CD14-positive monocyte (primary cell): ENCODE measurements around the gene CHD6. TPM values are rescaled to one million over a fixed set of nuclear protein-coding genes. Genes with fewer than 3 reads are reported as not detected.
A peak's percentile ranks its signal among the peaks of the same experiment; 100 is the strongest.

Source experiments
- DNase-seq, 3 donors: peaks; one replicate each; pipeline ENCODE4 v3.0.0-alpha.2; 2011 to 2022
- H2AFZ ChIP-seq: 2 replicates; pipeline ENCODE4 v1.6.0; 2012; ENCODE audit warnings: mild to moderate bottlenecking, low read depth, low read length, inconsistent platforms; ENCODE audit not compliant: insufficient read depth, poor library complexity, severe bottlenecking
- H3K27ac ChIP-seq, 2 donors: 1 replicate in 1 of 2; 2 replicates in 1 of 2; pipeline ENCODE4 v1.5.1; 2012 to 2013; ENCODE audit warnings: low read length in 2 of 2, control low read depth in 1 of 2, inconsistent platforms in 1 of 2, low read depth in 1 of 2, mild to moderate bottlenecking in 1 of 2
- H3K27me3 ChIP-seq, 2 donors: one replicate each; pipeline versions ENCODE4 v1.6.0 to v1.6.1; 2011 to 2013; ENCODE audit warnings: low read length in 2 of 2; ENCODE audit not compliant: control insufficient read depth in 2 of 2, insufficient read depth in 2 of 2
- H3K36me3 ChIP-seq, 2 donors: replicated peaks in 1 of 2; 1 replicate in 1 of 2; 2 replicates in 1 of 2; pipeline versions ENCODE4 v1.5.1 to v1.6.1; 2012 to 2013; ENCODE audit warnings: low read length in 2 of 2, control low read depth in 1 of 2, inconsistent platforms in 1 of 2, mild to moderate bottlenecking in 1 of 2; ENCODE audit not compliant: insufficient read depth in 2 of 2, control insufficient read depth in 1 of 2
- H3K4me1 ChIP-seq, 2 donors: 1 replicate in 1 of 2; 2 replicates in 1 of 2; pipeline versions ENCODE4 v1.5.1 to v1.6.1; 2012 to 2013; ENCODE audit warnings: low read length in 2 of 2, control low read depth in 1 of 2, inconsistent platforms in 1 of 2, mild to moderate bottlenecking in 1 of 2, moderate library complexity in 1 of 2; ENCODE audit not compliant: insufficient read depth in 2 of 2, control insufficient read depth in 1 of 2
- H3K4me2 ChIP-seq: replicated peaks from 2 replicates; pipeline ENCODE3; 2012; ENCODE audit warnings: low read length, moderate library complexity, mild to moderate bottlenecking; ENCODE audit not compliant: poor library complexity, severe bottlenecking; ENCODE audit errors: extremely low read depth
- H3K4me3 ChIP-seq, 3 experiments: fragments of 200-600 bp in 1 of 3; sonication (generic) in 1 of 3; replicated peaks in 1 of 3; 1 replicate in 2 of 3; 2 replicates in 1 of 3; pipeline ENCODE4 v1.5.1; 2011 to 2013; ENCODE audit warnings: low read length in 3 of 3, mild to moderate bottlenecking in 3 of 3, control low read depth in 2 of 3, low read depth in 2 of 3, inconsistent platforms in 1 of 3, moderate library complexity in 1 of 3
- H3K79me2 ChIP-seq: 2 replicates; pipeline ENCODE4 v1.6.0; 2012; ENCODE audit warnings: mild to moderate bottlenecking, control low read depth, inconsistent platforms, low read length, moderate library complexity; ENCODE audit not compliant: insufficient read depth
- H3K9ac ChIP-seq: 2 replicates; pipeline ENCODE4 v1.6.0; 2017; ENCODE audit warnings: low read length, mild to moderate bottlenecking; ENCODE audit not compliant: insufficient read depth, poor library complexity, severe bottlenecking
- H3K9me3 ChIP-seq, 2 donors: replicated peaks in 1 of 2; 1 replicate in 1 of 2; 2 replicates in 1 of 2; pipeline versions ENCODE4 v1.5.1 to v1.6.1; 2012 to 2013; ENCODE audit warnings: low read length in 2 of 2, control low read depth in 1 of 2; ENCODE audit not compliant: control insufficient read depth in 1 of 2, insufficient read depth in 1 of 2
- H4K20me1 ChIP-seq: 2 replicates; pipeline ENCODE4 v1.6.0; 2012; ENCODE audit warnings: mild to moderate bottlenecking, low read length, control low read depth, moderate library complexity; ENCODE audit not compliant: insufficient read depth
- H3K27ac Mint-ChIP-seq, 7 donors: one replicate each; pipeline ENCODE4 v1.8.0; 2020; ENCODE audit warnings: mild to moderate bottlenecking in 7 of 7, mixed read lengths in 7 of 7, moderate library complexity in 6 of 7, inconsistent platforms in 2 of 7
- H3K27me3 Mint-ChIP-seq, 3 donors: one replicate each; pipeline ENCODE4 v1.8.0; 2021 to 2022; ENCODE audit warnings: low read depth in 3 of 3, mild to moderate bottlenecking in 3 of 3, mixed read lengths in 3 of 3, moderate library complexity in 3 of 3, inconsistent platforms in 1 of 3
- H3K36me3 Mint-ChIP-seq, 2 donors: one replicate each; pipeline ENCODE4 v1.8.0; 2020; ENCODE audit warnings: mixed read lengths in 2 of 2, inconsistent platforms in 1 of 2, mild to moderate bottlenecking in 1 of 2
- H3K4me1 Mint-ChIP-seq: one replicate; pipeline ENCODE4 v1.8.0; 2020; ENCODE audit warnings: mild to moderate bottlenecking, mixed read lengths
- H3K4me3 Mint-ChIP-seq, 2 donors: one replicate each; pipeline ENCODE4 v1.8.0; 2020; ENCODE audit warnings: mild to moderate bottlenecking in 2 of 2, mixed read lengths in 2 of 2, moderate library complexity in 1 of 2
- H3K9me3 Mint-ChIP-seq, 7 donors: one replicate each; pipeline ENCODE4 v1.8.0; 2020 to 2022; ENCODE audit warnings: mixed read lengths in 7 of 7, mild to moderate bottlenecking in 6 of 7, moderate library complexity in 6 of 7, inconsistent platforms in 2 of 7
- WGBS: methylation state at CpG from one replicate; pipeline ENCODE4 v1.1.5; 2013; ENCODE audit warnings: missing lambda C conversion rate; ENCODE audit not compliant: insufficient coverage; 5-methylcytosine and 5-hydroxymethylcytosine counted together
- intact Hi-C, 2 donors: fragments of 100-400 bp; cut with micrococcal nuclease; formaldehyde crosslinking; loops; one replicate each; pipeline versions ENCODE4 v1.15.0 to v1.15.1; 2023
- polyA plus RNA-seq, 3 donors: library from polyadenylated mRNA; depleted of rRNA in 1 of 3; unstranded in 2 of 3; stranded (reverse) in 1 of 3; fragments of 300-500 nt in 2 of 3; fragments of >200 nt in 1 of 3; fragmentation: Illumina TruSeq in 2 of 3; gene quantifications; 1 replicate in 2 of 3; 2 replicates in 1 of 3; pipeline ENCODE4 v1.2.3, GENCODE V29; 2012 to 2021
- TF ChIP-seq, protein P1 (sequence below): fragments of 200-600 bp; IDR thresholded peaks from one replicate; pipeline ENCODE4 v1.8.0; 2022; ENCODE audit warnings: antibody characterized with exemption, mild to moderate bottlenecking

CHD6 gene
- polyA plus RNA-seq, 3 donors: 12.9 to 19.6 (median 13.0) TPM

DNA sequence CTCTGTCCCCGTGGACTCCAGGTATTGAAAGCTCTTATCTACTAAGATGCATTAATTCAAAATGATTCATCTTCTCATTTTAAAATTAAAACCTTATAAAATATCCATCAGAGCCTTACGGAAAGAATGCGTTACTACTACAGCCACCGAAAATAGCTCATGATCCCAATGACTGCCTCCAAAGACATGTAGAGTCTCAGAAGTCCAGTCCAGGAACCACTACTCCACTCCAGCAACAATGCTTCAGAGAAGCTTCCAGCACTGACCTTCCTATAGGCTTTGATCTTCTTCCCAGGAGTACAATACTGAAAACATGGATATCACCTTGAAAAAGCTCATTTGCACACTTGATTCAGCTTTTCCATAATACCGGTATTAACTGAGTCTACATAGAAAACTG lies 94.3 kb downstream of the CHD6 start:
- intact Hi-C loops: no loop called here
- no peak overlapping the region for H3K9ac ChIP-seq
- H3K79me2 ChIP-seq: no peaks in the 10 kb centered on the region
- H3K9me3 ChIP-seq: no peaks in the 10 kb centered on the region
- peaks cover 18% of the 10 kb centered on the region for H4K20me1 ChIP-seq
- H3K27ac ChIP-seq: no peak overlapping the region
- no peak for DNase-seq
- TF ChIP-seq, protein P1, sequence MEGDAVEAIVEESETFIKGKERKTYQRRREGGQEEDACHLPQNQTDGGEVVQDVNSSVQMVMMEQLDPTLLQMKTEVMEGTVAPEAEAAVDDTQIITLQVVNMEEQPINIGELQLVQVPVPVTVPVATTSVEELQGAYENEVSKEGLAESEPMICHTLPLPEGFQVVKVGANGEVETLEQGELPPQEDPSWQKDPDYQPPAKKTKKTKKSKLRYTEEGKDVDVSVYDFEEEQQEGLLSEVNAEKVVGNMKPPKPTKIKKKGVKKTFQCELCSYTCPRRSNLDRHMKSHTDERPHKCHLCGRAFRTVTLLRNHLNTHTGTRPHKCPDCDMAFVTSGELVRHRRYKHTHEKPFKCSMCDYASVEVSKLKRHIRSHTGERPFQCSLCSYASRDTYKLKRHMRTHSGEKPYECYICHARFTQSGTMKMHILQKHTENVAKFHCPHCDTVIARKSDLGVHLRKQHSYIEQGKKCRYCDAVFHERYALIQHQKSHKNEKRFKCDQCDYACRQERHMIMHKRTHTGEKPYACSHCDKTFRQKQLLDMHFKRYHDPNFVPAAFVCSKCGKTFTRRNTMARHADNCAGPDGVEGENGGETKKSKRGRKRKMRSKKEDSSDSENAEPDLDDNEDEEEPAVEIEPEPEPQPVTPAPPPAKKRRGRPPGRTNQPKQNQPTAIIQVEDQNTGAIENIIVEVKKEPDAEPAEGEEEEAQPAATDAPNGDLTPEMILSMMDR: no peak
- no peaks in the 10 kb centered on the region for H3K4me1 ChIP-seq
- H3K27me3 ChIP-seq: no peaks in the 10 kb centered on the region
- no peak overlapping the region for H2AFZ ChIP-seq
- H3K36me3 ChIP-seq: peaks cover 3 to 20% of the 10 kb centered on the region in 2 donors
- Mint-ChIP-seq H3K4me1 (peaks cover 30% of the 10 kb centered on the region), H3K4me3 (no peak overlapping the region), H3K27ac (peak overlapping the region in 1 of 7 donors; percentile 32), H3K27me3 (no peaks in the 10 kb centered on the region), H3K9me3 (peaks cover 0 to 2% (median 0%) of the 10 kb centered on the region in 7 donors), H3K36me3 (peaks cover 24 to 37% of the 10 kb centered on the region in 2 donors)
- WGBS: 100% methylated on average over 3 of the region's 5 CpGs
- no peak overlapping the region for H3K4me2 ChIP-seq
- H3K4me3 ChIP-seq: no peak overlapping the region

DNA sequence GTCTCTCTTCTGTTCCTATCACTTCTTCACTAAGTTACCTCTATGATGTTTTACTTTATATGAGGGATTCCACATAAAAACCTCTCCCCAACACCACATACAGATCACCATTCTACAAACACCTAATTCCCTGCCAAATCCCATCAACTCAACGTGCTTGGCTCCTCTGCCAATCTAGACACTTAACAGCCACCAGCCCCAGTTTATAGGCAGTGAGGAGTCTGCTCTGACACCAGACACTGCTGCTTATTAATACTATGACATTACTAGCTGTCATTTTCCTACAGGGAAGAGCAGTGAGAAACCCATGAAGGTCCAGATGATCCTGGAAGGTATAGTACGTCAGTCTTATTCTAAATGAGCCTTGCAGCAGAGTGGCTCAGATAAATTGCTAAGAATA lies 104.3 kb downstream of the CHD6 start:
- Histone ChIP-seq H2AFZ (no peak overlapping the region), H3K79me2 (peaks cover 11% of the 10 kb centered on the region), H3K9ac (no peak overlapping the region), H3K27me3 (no peaks in the 10 kb centered on the region), H3K4me1 (no peaks in the 10 kb centered on the region), H4K20me1 (peaks cover 13% of the 10 kb centered on the region), H3K27ac (no peak overlapping the region), H3K4me2 (no peak overlapping the region), H3K9me3 (no peaks in the 10 kb centered on the region), H3K36me3 (peaks cover 24 to 71% of the 10 kb centered on the region in 2 donors), H3K4me3 (no peak overlapping the region)
- Mint-ChIP-seq H3K4me3 (no peak overlapping the region), H3K27ac (peak overlapping the region in 1 of 7 donors; percentile 44), H3K36me3 (peaks cover 59 to 73% of the 10 kb centered on the region in 2 donors), H3K27me3 (no peaks in the 10 kb centered on the region), H3K9me3 (no peaks in the 10 kb centered on the region), H3K4me1 (no peaks in the 10 kb centered on the region)
- intact Hi-C loops: no loop called here
- TF ChIP-seq, protein P1: no peak
- no peak for DNase-seq
- 100% methylated on average over 1 of the region's 2 CpGs for WGBS
